Stimulated activated CD4-positive, alpha-beta T cell treated with anti-CD3 and anti-CD28 coated beads, Interleukin-15, amount 100 ng/mL, for 48 hours (primary cell): Measurements from ENCODE around the gene HPCAL1.
"Not testable (repeated sequence)": the region's sequence is repeated elsewhere in the genome, so short reads cannot be mapped to it uniquely, and the experiment has no call there.

Experiments used
- DNase-seq, 2 donors: peaks; one replicate each; pipeline ENCODE4 v3.0.0-alpha.2; 2020; ENCODE audit warnings: low read depth in 2 of 2

The HPCAL1 gene

DNA sequence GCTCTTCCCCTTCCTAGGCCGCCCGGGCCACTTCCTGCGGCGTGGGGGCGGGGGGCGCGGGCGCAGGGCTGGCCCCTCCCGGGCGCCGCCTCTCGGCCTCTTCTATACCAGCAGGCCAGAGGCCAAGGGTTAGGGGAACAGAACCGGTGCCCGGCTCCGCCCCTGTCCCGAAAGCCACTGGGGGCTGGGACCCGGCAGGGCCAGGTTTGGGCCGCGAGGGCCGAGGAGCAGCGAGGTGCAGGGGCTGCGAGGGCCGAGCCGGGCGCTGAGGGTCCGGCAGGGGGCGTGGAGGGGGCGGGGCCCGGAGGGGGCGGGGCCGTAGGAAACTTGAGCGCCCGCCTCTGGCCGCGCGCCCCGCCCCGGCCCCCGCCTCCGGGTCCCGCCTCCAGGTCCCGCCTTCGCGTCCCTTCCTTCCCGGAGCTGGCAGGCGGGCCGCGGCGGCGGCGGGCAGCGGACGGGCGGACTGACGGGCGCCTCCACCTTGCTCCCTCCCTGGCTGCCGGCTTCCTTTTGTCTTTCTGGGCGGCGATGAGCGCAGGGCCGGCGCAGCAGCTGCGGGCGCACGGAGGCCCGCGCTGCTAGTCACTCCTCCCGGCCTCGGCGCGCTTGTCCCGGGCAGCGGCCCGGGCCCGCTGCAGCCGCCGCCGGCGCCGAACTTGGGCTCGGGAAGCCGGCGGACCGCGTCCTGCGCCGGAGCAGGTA is at the start of gene HPCAL1:
Gene HPCAL1, plus strand, starts transcription at position 426 of the 702 bp plus-strand sequence. CDS start 116,854 bp downstream, outside the sequence.
- peak; percentile 70 to 75 for DNase-seq

DNA sequence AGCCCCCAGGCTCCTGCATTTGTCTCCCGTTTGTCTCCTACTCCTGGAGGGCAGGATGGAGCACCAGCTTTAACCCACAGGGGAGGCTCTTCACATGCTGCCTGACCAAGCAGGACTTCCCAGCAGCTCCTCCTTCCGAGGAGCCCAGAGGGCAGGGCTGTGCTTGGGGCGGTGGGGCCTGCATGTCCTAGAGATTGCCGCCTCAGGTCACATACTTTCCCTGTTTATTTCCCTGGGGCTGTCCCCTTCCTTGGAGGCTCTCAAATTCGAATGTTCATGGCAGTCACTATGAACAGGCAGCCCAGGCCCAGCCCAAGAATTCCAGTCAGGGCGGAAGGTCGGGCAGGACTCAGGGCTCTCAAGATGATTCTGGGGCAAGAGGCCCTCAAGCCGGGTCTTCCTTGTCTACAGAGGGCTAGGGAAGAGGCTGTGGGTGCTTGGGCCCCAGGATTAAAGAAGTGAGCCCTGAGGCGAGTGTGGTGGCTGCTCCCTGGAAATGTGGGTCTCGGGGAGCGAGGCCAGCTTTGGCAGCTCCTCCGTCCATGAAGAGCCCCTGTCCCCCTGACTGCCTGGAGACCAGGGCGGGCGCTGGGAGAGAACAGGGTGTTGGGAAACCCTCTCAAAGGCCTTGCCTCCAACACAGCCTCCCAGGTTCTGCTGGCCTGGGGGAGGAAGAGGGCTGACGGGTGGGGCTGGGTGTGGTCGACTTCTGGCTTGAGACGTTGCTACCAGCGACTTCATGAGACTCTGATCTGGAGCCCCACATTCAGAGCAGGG is 48.9 kb upstream of the HPCAL1 start:
- DNase-seq = no peak

- DNase-seq = no peak
Measured at GRCh38 chr2:10254373-10255188, 48.1 kb upstream of the HPCAL1 start.

- no peak for DNase-seq
Measured at GRCh38 chr2:10255189-10256030, 47.3 kb upstream of the HPCAL1 start.

GRCh38 chr2:10256031-10256514 is 46.6 kb upstream of the HPCAL1 start:
- DNase-seq = no peak

- no peak for DNase-seq
Measured at GRCh38 chr2:10256515-10257031, 46.1 kb upstream of the HPCAL1 start.

GRCh38 chr2:10257036-10257435 is 45.7 kb upstream of the HPCAL1 start:
- DNase-seq = no peak

GRCh38 chr2:10257500-10258147 is 45.1 kb upstream of the HPCAL1 start:
- no peak for DNase-seq

GRCh38 chr2:10258326-10258725 is 44.4 kb upstream of the HPCAL1 start:
- no peak for DNase-seq

DNA sequence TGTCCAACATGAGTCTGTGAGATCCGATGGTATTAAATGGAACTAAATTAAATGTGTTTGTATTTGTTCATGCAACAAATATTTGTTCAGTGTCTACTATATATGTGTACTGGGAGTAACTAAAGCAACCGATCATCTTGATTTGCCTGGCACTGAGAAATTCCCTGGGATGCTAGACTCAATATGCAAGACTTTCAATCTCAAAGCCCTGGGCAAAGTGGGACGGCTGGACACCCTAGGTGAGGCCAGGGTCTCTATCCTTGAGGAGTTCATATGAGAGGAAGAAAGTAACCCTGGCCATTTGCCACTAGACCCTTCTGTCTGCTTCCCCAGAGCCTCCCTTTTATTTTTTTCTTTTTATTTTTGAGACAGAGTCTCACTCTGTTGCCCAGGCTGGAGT is 44.0 kb upstream of the HPCAL1 start:
- no peak for DNase-seq

DNA sequence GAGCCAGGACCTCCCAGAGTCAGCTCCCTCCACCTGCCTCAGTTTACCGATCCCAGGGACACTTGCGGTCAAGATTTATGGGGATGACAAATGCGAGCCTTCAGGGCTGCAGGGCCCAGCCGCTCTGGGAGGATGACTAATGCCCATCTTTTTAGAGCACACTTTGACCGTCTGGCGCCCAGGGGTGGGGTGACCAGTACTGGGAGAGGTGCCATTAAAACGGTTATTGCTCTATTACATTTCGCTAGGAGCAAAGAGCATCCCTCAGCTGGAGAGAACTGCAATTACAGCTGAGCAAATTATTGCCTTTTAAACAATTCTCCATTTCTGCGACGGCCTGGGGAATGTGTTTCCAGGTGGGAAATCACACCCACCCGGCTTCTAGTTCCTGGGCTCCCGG is 42.6 kb upstream of the HPCAL1 start:
- no peak for DNase-seq

DNA sequence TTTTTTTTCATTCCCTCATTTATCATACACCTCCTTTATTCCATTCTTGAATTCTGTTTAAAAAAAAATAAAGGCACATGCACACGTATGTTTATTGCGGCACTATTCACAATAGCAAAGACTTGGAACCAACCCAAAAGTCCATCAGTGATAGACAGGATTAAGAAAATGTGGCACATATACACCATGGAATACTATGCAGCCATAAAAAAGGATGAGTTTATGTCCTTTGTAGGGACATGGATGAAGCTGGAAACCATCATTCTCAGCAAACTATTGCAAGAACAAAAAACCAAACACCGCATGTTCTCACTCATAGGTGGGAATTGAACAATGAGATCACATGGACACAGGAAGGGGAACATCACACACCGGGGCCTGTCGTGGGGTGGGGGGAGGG is 39.2 kb upstream of the HPCAL1 start:
- DNase-seq = not testable (repeated sequence)

DNA sequence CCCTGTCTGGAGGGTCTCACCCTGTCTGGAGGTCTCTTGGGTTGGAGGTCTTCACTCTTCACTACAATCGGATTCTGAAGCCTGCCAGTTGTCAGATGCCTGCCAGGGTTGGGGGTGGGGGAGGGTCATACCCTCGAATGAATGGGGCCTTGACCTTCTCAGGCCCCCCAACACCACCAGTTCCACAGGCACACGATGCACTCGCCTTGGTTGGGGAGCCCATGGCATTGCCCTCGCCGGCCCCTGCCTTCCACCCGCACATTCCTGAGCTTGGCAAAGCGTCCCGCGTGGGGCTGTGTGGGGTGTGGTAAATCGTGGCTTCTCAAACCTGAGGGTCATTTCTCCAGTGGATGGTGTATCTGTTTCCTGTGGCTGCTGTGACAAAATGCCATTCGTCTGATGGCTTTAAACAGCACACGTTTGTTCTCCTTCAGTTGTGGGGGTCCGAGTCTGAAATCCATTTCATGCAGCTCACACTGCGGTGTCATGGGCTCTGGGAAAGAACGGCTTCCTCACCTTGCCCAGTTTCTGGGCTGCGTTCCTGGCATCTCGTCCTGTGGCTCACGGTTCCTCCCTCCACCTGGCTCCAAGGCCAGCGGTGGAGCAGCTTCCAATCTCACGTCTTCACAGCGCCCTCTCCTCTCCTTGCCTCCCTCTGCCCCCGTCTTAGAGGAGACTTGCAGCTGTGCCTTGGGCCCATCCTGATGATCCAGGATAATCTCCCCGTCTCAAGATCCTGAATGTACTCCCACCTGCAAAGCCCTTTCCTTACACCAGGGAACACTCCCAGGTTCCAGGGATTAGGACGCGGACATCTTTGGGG is 38.0 kb upstream of the HPCAL1 start:
- no peak for DNase-seq

DNA sequence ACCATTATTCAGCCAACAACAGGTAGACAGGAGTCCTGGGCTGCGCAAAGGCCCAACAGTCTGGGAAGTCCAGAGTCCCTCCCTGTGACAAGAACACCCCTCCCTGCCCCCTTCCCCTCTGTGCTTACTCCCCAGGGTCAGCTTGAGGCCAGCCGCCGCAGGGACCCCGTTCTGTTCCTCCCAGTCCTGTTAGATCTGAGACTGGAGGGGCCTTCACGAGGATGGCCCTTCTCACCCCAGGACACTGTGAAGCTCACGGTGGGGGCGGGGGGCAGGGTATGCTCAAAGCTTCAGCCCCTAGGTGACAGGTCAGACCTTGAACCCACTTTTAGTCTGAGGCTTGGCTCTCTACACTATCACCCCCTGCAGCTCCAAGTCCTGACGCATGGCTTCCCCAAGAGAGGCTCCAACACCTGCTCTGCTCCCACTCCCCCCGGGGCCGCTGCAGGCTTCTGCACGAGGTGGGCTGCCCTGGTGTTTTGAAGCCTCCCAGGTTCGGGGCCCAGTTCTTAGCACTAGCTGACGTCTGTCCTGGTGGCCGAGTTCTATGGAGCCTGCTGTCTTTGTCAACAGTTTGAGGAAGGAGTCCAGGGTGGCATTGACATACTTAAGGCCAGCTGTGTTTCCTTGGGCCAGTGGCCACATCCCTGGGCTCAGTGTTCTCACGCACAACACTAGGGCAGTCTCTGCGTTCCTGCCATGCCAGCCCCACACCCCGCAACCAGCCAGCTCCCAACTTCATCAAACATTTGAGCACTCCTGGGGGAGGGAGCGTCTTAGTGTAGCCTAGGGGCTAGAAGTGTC is 37.2 kb upstream of the HPCAL1 start:
- no peak for DNase-seq

- DNase-seq = no peak
Measured at GRCh38 chr2:10266133-10266620, 36.5 kb upstream of the HPCAL1 start.

GRCh38 chr2:10267036-10267435 is 35.7 kb upstream of the HPCAL1 start:
- no peak for DNase-seq

GRCh38 chr2:10267551-10268465 is 34.9 kb upstream of the HPCAL1 start:
- no peak for DNase-seq

GRCh38 chr2:10269291-10269690 is 33.4 kb upstream of the HPCAL1 start:
- DNase-seq = no peak
